GM21390 (cell line): Measurements from ENCODE around the gene ITPKC.

Experiments used
- ATAC-seq: cut with Tn5 transposase; IDR thresholded peaks from one replicate; pipeline ENCODE4 v1.9.1; 2021; ENCODE audit not compliant: unreplicated experiment

The ITPKC gene

GRCh38 chr19:40786060-40787037, 69.4 kb downstream of the ITPKC start:
- no peak for ATAC-seq
